Heart left ventricle (tissue), 13 donors: ENCODE measurements around the gene ARID3A.

Source experiments
- CTCF ChIP-seq, 12 donors: fragments of 200-600 bp; sonication (generic) in 4 of 12; IDR thresholded peaks; one replicate each; pipeline versions ENCODE4 v1.5.0 to v1.8.0; 2018 to 2022; ENCODE audit warnings: antibody characterized with exemption in 12 of 12, mild to moderate bottlenecking in 5 of 12
- POLR2A ChIP-seq, 2 donors: fragments of 450-650 bp; IDR thresholded peaks; one replicate each; pipeline ENCODE4 v1.6.1; 2017; ENCODE audit warnings: antibody characterized with exemption in 2 of 2, mild to moderate bottlenecking in 2 of 2, moderate library complexity in 2 of 2
- donor health status: ischemic (EF 13 %, LVEDD 7.1; RV severe dilation, severe dysfunction).
- donor health status: DM: no; HTN: yes; CAD: no.
- donor health status: DM: no; HTN: no; CAD: no.
- donor health status: ischemic (EF 25% LVEDD 6.9; RV normal size, moderate dysfunction).
- donor health status: ischemic (EF 25% LVEDD 5.7; RV mildly dilated, moderate dysfunction).
- donor health status: ischemic (EF 35%, LVEDD 5.7; RV mildly dilated, moderate dysfunction).
- donor health status: nonischemic (EF 11% LVEDD 7.7; RV severe dilation, severe dysfunction).
- donor health status: DM: yes; HTN: yes; CAD: no.
- donor health status: PGD.
- donor health status: ischemic (EF 29% LVEDD 5.4; RV normal size, mild dysfunction).
- donor health status: nonischemic (EF 23%, LVEDD 6.1; RV moderate dilation, normal function).

- TF ChIP-seq POLR2A (IDR thresholded peaks at IDR 0.05) (no peak), CTCF (IDR thresholded peaks at IDR 0.05) (no peak)
Measured at GRCh38 chr19:952049-952679, 26.3 kb downstream of the ARID3A start.
